A673 (cell line): Measurements from ENCODE around the gene CHPT1. TPM values are rescaled to one million over a fixed set of nuclear protein-coding genes. Genes with fewer than 3 reads are reported as not detected.

Experiments used
- BruUV-seq: library from RNA; stranded (reverse); fragments of 400-500 nt; replicated peaks from 2 replicates; lab custom pipeline; 2021; lab: Mats Ljungman, UMichigan
- CTCF ChIA-PET: fragments of 300-600 bp; sonication (Branson Sonifier 250); formaldehyde crosslinking; loops from one replicate; lab custom pipeline; 2022; ENCODE audit warnings: antibody characterized with exemption; lab: Charles Lee
- POLR2A ChIA-PET: fragments of 300-600 bp; sonication (Branson Sonifier 250); formaldehyde crosslinking; loops from one replicate; lab custom pipeline; 2022; ENCODE audit warnings: antibody characterized with exemption; ENCODE audit not compliant: low non-redundant PET; lab: Charles Lee
- DNase-seq: peaks from one replicate; pipeline ENCODE4 v3.0.0-alpha.2; 2015; ENCODE audit warnings: low spot score
- H3K27ac ChIP-seq: fragments of 200-600 bp; sonication (generic); 2 replicates; pipeline ENCODE4 v1.5.1; 2016; ENCODE audit warnings: mixed run types, low read depth, mild to moderate bottlenecking, mixed read lengths, antibody characterized with exemption, low read length; ENCODE audit not compliant: poor library complexity, severe bottlenecking
- H3K27me3 ChIP-seq: fragments of 200-600 bp; sonication (generic); replicated peaks from 2 replicates; pipeline ENCODE4 v1.6.1; 2017; ENCODE audit warnings: mixed run types, low read depth, mild to moderate bottlenecking, mixed read lengths, antibody characterized with exemption, low read length; ENCODE audit not compliant: insufficient read depth, poor library complexity
- H3K36me3 ChIP-seq: fragments of 200-600 bp; sonication (generic); 2 replicates; pipeline ENCODE4 v1.6.1; 2016; ENCODE audit warnings: mixed run types, mild to moderate bottlenecking, mixed read lengths, antibody characterized with exemption, low read length; ENCODE audit not compliant: insufficient read depth, poor library complexity, severe bottlenecking
- H3K4me1 ChIP-seq: fragments of 200-600 bp; sonication (generic); 2 replicates; pipeline ENCODE4 v1.6.1; 2017; ENCODE audit warnings: mixed run types, mild to moderate bottlenecking, mixed read lengths, antibody characterized with exemption, low read length; ENCODE audit not compliant: insufficient read depth, poor library complexity, severe bottlenecking
- H3K4me3 ChIP-seq: fragments of 200-600 bp; sonication (generic); 2 replicates; pipeline ENCODE4 v1.5.1; 2016; ENCODE audit warnings: low read depth, mixed run types, mild to moderate bottlenecking, mixed read lengths, low read length; ENCODE audit not compliant: poor library complexity, severe bottlenecking
- H3K9me3 ChIP-seq: fragments of 200-600 bp; sonication (generic); 2 replicates; pipeline ENCODE4 v1.6.1; 2016; ENCODE audit warnings: mixed run types, low read depth, mild to moderate bottlenecking, mixed read lengths, antibody characterized with exemption, low read length; ENCODE audit not compliant: poor library complexity, severe bottlenecking
- CTCF ChIP-seq: fragments of 300-800, 200-600 bp; sonication (generic); conservative IDR thresholded peaks from 2 replicates; pipeline ENCODE4 v1.5.1; 2017; ENCODE audit warnings: low read depth, mild to moderate bottlenecking, antibody characterized with exemption, low read length, moderate library complexity, mixed read lengths
- EZH2 ChIP-seq: fragments of 200-600 bp; sonication (generic); IDR thresholded peaks from 2 replicates; pipeline ENCODE4 v1.6.1; 2017; ENCODE audit warnings: borderline replicate concordance, low read depth, mild to moderate bottlenecking, mixed read lengths, antibody characterized with exemption, low read length; ENCODE audit not compliant: poor library complexity, severe bottlenecking
- intact Hi-C: fragments of 100-400 bp; cut with micrococcal nuclease; formaldehyde crosslinking; loops from one replicate; pipeline ENCODE4 v1.10.0; 2022; ENCODE audit not compliant: unreplicated experiment
- total RNA-seq: library from RNA; stranded (reverse); gene quantifications from 2 replicates; pipeline ENCODE4 v1.2.3, GENCODE V29; 2021

The CHPT1 gene
- total RNA-seq, 1 experiment from 2014 or later, result 31.6 TPM

DNA sequence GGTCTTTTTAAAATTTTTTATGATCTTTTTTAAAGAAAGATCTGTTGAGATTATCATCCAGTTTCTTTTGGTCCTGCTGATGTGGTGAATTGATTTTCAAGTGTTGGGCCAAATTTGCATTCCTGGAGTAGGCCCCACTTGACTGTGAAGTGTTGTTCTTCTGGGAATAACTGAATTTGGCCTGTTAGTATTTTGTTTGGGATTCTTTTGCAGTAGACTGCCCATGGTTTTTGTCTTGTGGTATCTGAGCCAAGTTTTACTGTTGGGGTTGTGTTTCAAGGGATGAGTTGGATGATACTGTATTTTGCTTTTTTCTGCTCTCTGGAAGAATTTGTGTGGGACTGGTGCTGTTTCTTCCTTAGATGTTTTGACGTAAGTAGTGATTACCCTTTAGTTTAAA, 45.8 kb downstream of the CHPT1 start:
- TF ChIP-seq EZH2, result no peak
- no peak for TF ChIP-seq CTCF
- intact Hi-C loops, result no loop called here
- no peaks in the 10 kb centered on the region for H3K9me3 ChIP-seq
- H3K36me3 ChIP-seq, result no peaks in the 10 kb centered on the region
- H3K4me3 ChIP-seq, result no peak overlapping the region
- no peaks in the 10 kb centered on the region for H3K27me3 ChIP-seq
- no peak overlapping the region for H3K27ac ChIP-seq
- BruUV-seq, result no TSS peak
- no peaks in the 10 kb centered on the region for H3K4me1 ChIP-seq
- POLR2A ChIA-PET, result no interaction called here
- CTCF ChIA-PET, result no interaction called here
- no peak for DNase-seq

GRCh38 chr12:101743724-101744472, 46.5 kb downstream of the CHPT1 start:
- CTCF ChIA-PET, result no interaction called here
- Histone ChIP-seq H3K27me3 (no peaks in the 10 kb centered on the region), H3K4me3 (no peak overlapping the region), H3K9me3 (no peaks in the 10 kb centered on the region), H3K4me1 (no peaks in the 10 kb centered on the region), H3K36me3 (no peaks in the 10 kb centered on the region), H3K27ac (no peak overlapping the region)
- POLR2A ChIA-PET, result no interaction called here
- intact Hi-C loops, result no loop called here
- BruUV-seq, result no TSS peak
- TF ChIP-seq CTCF (no peak), EZH2 (no peak)
- DNase-seq, result peak; percentile 4

- ChIA-PET POLR2A (no interaction called here), CTCF (no interaction called here)
- intact Hi-C loops, result no loop called here
- Histone ChIP-seq H3K4me1 (no peaks in the 10 kb centered on the region), H3K27ac (no peak overlapping the region), H3K36me3 (no peaks in the 10 kb centered on the region), H3K9me3 (no peaks in the 10 kb centered on the region), H3K27me3 (no peaks in the 10 kb centered on the region), H3K4me3 (no peak overlapping the region)
- no peak for DNase-seq
- BruUV-seq, result no TSS peak
- TF ChIP-seq CTCF, result no peak
- no peak for TF ChIP-seq EZH2
Measured at GRCh38 chr12:101745481-101745880, 48.0 kb downstream of the CHPT1 start.
